K562 (cell line): ENCODE results near the gene C10orf71.

Experiments used
- BRD4 ChIP-seq: fragments of 200-600 bp; sonication (generic); IDR thresholded peaks from 2 replicates; pipeline ENCODE4 v1.6.1; 2017; ENCODE audit warnings: inconsistent platforms
- ELF4 ChIP-seq: fragments of 450-650 bp; formaldehyde crosslinking; IDR thresholded peaks from 2 replicates; pipeline ENCODE4 v1.4.0; 2022; ENCODE audit warnings: missing genetic modification characterization
- EP300 ChIP-seq: IDR thresholded peaks from 2 replicates; pipeline ENCODE4 v1.6.1; 2012; ENCODE audit warnings: low read length, improper control_type of control experiment
- FOXA1 ChIP-seq: fragments of 450-650 bp; IDR thresholded peaks from 2 replicates; pipeline ENCODE4 v1.6.1; 2016; ENCODE audit warnings: mild to moderate bottlenecking, borderline replicate concordance
- POLR2AphosphoS5 ChIP-seq: IDR thresholded peaks from 2 replicates; pipeline ENCODE4 v1.6.1; 2011; ENCODE audit warnings: mild to moderate bottlenecking, low read depth, low read length, moderate library complexity; ENCODE audit not compliant: control insufficient read depth, insufficient read depth
- RFX5 ChIP-seq: IDR thresholded peaks from 2 replicates; pipeline ENCODE4 v1.6.1; 2011; ENCODE audit warnings: low read depth, mild to moderate bottlenecking, improper control_type of control experiment, low read length
- ZFP36 ChIP-seq: fragments of 150-350 bp; IDR thresholded peaks from 2 replicates; pipeline ENCODE4 v1.6.1; 2018; ENCODE audit warnings: low read length, low read depth; ENCODE audit not compliant: partially characterized antibody
- ZNF436 ChIP-seq: fragments of 250-450, 450-650 bp; sonication (Bioruptor Pico); formaldehyde crosslinking; IDR thresholded peaks from 2 replicates; pipeline ENCODE4 v1.7.0; 2020; ENCODE audit warnings: mild to moderate bottlenecking
- ZNF76 ChIP-seq: fragments of 250-450 bp; sonication (Bioruptor Pico); IDR thresholded peaks from 2 replicates; pipeline ENCODE4 v1.4.0; 2020; ENCODE audit warnings: mild to moderate bottlenecking, moderate library complexity, borderline replicate concordance
- TF ChIP-seq, protein P1 (sequence below): sonication (generic); formaldehyde crosslinking; IDR thresholded peaks from 2 replicates; pipeline ENCODE4 v1.8.0; 2023; ENCODE audit warnings: mild to moderate bottlenecking, missing genetic modification reagents
- TF ChIP-seq, protein P2 (sequence below), 2 experiments: fragments of 450-650 bp; IDR thresholded peaks; 2 replicates each; pipeline ENCODE4 v1.6.1; 2016

DNA sequence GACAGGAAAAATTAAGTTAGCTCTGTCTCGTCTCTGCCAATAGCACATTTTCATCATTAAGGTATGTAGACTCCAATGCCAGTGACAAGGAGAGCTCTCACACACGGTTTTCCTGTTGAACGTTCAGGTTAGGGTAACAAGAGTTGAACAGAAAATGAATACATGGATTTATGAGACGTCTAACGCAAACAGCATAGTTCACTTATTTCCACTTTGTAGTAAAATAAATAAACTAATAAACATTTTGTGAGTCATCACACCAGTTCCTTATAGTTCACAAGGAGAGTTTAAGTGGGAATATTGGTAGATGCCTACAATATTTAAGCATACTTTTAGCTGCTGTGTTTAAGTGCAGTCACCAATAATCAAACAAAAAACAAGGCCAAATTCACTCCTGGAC, 75.8 kb downstream of the C10orf71 start:
- TF ChIP-seq ZNF76 (no peak), BRD4 (no peak), ELF4 (CRISPR knock-in tag) (no peak), FOXA1 (no peak), ZNF436 (CRISPR knock-in tag) (no peak), ZFP36 (no peak), EP300 (no peak), RFX5 (no peak), POLR2AphosphoS5 (no peak)
- TF ChIP-seq, protein P1, sequence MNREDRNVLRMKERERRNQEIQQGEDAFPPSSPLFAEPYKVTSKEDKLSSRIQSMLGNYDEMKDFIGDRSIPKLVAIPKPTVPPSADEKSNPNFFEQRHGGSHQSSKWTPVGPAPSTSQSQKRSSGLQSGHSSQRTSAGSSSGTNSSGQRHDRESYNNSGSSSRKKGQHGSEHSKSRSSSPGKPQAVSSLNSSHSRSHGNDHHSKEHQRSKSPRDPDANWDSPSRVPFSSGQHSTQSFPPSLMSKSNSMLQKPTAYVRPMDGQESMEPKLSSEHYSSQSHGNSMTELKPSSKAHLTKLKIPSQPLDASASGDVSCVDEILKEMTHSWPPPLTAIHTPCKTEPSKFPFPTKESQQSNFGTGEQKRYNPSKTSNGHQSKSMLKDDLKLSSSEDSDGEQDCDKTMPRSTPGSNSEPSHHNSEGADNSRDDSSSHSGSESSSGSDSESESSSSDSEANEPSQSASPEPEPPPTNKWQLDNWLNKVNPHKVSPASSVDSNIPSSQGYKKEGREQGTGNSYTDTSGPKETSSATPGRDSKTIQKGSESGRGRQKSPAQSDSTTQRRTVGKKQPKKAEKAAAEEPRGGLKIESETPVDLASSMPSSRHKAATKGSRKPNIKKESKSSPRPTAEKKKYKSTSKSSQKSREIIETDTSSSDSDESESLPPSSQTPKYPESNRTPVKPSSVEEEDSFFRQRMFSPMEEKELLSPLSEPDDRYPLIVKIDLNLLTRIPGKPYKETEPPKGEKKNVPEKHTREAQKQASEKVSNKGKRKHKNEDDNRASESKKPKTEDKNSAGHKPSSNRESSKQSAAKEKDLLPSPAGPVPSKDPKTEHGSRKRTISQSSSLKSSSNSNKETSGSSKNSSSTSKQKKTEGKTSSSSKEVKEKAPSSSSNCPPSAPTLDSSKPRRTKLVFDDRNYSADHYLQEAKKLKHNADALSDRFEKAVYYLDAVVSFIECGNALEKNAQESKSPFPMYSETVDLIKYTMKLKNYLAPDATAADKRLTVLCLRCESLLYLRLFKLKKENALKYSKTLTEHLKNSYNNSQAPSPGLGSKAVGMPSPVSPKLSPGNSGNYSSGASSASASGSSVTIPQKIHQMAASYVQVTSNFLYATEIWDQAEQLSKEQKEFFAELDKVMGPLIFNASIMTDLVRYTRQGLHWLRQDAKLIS (CRISPR knock-in tag) = no peak
- TF ChIP-seq, protein P2, sequence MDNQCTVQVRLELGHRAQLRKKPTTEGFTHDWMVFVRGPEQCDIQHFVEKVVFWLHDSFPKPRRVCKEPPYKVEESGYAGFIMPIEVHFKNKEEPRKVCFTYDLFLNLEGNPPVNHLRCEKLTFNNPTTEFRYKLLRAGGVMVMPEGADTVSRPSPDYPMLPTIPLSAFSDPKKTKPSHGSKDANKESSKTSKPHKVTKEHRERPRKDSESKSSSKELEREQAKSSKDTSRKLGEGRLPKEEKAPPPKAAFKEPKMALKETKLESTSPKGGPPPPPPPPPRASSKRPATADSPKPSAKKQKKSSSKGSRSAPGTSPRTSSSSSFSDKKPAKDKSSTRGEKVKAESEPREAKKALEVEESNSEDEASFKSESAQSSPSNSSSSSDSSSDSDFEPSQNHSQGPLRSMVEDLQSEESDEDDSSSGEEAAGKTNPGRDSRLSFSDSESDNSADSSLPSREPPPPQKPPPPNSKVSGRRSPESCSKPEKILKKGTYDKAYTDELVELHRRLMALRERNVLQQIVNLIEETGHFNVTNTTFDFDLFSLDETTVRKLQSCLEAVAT (IDR thresholded peaks at IDR 0.05) = no peak
